GM23338 (cell line): ENCODE data around the gene AP1B1. TPM values are rescaled to one million over a fixed set of nuclear protein-coding genes. Genes with fewer than 3 reads are reported as not detected.

Experiments
- ATAC-seq: fragments of 200-7000 bp; cut with Tn5 transposase; 3 replicates; pipeline ENCODE4 v1.9.1; 2020
- DNase-seq: peaks from one replicate; pipeline ENCODE4 v3.0.0-alpha.2; 2015; ENCODE audit warnings: low spot score
- H2AFZ ChIP-seq: fragments of 200-600 bp; sonication (generic); 2 replicates; pipeline ENCODE4 v1.8.0; 2016; ENCODE audit warnings: antibody characterized with exemption, mild to moderate bottlenecking, moderate library complexity
- H3F3A ChIP-seq: fragments of 200-600 bp; sonication (generic); replicated peaks from 2 replicates; pipeline ENCODE4 v1.8.0; 2017; ENCODE audit warnings: antibody characterized with exemption, mixed run types, low read depth
- H3K27ac ChIP-seq: fragments of 200-600 bp; sonication (generic); 2 replicates; pipeline ENCODE4 v1.6.1; 2016; ENCODE audit warnings: low read depth
- H3K27me3 ChIP-seq: fragments of 200-600 bp; sonication (generic); 2 replicates; pipeline ENCODE4 v1.8.0; 2016; ENCODE audit warnings: mild to moderate bottlenecking, mixed run types, moderate library complexity; ENCODE audit not compliant: insufficient read depth
- H3K36me3 ChIP-seq: fragments of 200-600 bp; sonication (generic); 2 replicates; pipeline ENCODE4 v1.8.0; 2016; ENCODE audit warnings: mild to moderate bottlenecking; ENCODE audit not compliant: insufficient read depth
- H3K4me1 ChIP-seq: fragments of 200-600 bp; sonication (generic); 2 replicates; pipeline ENCODE4 v1.8.0; 2016; ENCODE audit warnings: mild to moderate bottlenecking, moderate library complexity; ENCODE audit not compliant: insufficient read depth
- H3K4me2 ChIP-seq: fragments of 200-600 bp; sonication (generic); 2 replicates; pipeline ENCODE4 v1.7.1; 2017; ENCODE audit warnings: mixed run types
- H3K4me3 ChIP-seq: fragments of 200-600 bp; sonication (generic); 2 replicates; pipeline ENCODE4 v1.6.1; 2016; ENCODE audit warnings: mixed run types
- H3K79me2 ChIP-seq: fragments of 200-600 bp; sonication (generic); replicated peaks from 2 replicates; pipeline ENCODE4 v1.8.0; 2017; ENCODE audit warnings: mild to moderate bottlenecking; ENCODE audit not compliant: insufficient read depth
- H3K9me2 ChIP-seq: fragments of 200-600 bp; sonication (generic); 2 replicates; pipeline ENCODE4 v1.8.0; 2017; ENCODE audit not compliant: insufficient read depth
- H4K20me1 ChIP-seq: fragments of 200-600 bp; sonication (generic); replicated peaks from 2 replicates; pipeline ENCODE4 v1.8.0; 2017; ENCODE audit warnings: mild to moderate bottlenecking; ENCODE audit not compliant: insufficient read depth
- H3K27ac Mint-ChIP-seq: 2 replicates; pipeline ENCODE4 v1.8.0; 2020; ENCODE audit warnings: inconsistent platforms, mild to moderate bottlenecking, moderate library complexity, mixed read lengths
- H3K27me3 Mint-ChIP-seq: 3 replicates; pipeline ENCODE4 v1.8.0; 2022; ENCODE audit warnings: low read depth, mild to moderate bottlenecking, moderate library complexity, mixed read lengths, inconsistent platforms; ENCODE audit not compliant: insufficient read depth, poor library complexity
- H3K36me3 Mint-ChIP-seq: 3 replicates; pipeline ENCODE4 v1.8.0; 2021; ENCODE audit warnings: low read depth, mild to moderate bottlenecking, inconsistent platforms, moderate library complexity, mixed read lengths
- H3K4me1 Mint-ChIP-seq: 3 replicates; pipeline ENCODE4 v1.8.0; 2020; ENCODE audit warnings: mild to moderate bottlenecking, inconsistent platforms, mixed read lengths
- H3K4me3 Mint-ChIP-seq: 3 replicates; pipeline ENCODE4 v1.8.0; 2021; ENCODE audit warnings: moderate library complexity, mild to moderate bottlenecking, inconsistent platforms, mixed read lengths
- H3K9me3 Mint-ChIP-seq: 3 replicates; pipeline ENCODE4 v1.8.0; 2020; ENCODE audit warnings: moderate library complexity, mild to moderate bottlenecking, inconsistent platforms, mixed read lengths
- CREB1 ChIP-seq: fragments of 250-450 bp; sonication (Bioruptor Pico); IDR thresholded peaks from 2 replicates; pipeline ENCODE4 v1.5.0; 2020; ENCODE audit warnings: low read depth, mild to moderate bottlenecking, moderate library complexity
- CTCF ChIP-seq, 2 experiments: fragments of 200-600 bp in 1 of 2; sonication (generic) in 1 of 2; conservative IDR thresholded peaks; 2 replicates each; pipeline versions ENCODE4 v1.5.1 to v1.6.1; 2016 to 2017; ENCODE audit warnings: antibody characterized with exemption in 2 of 2, low read depth in 2 of 2, mild to moderate bottlenecking in 2 of 2, moderate library complexity in 1 of 2
- ETS1 ChIP-seq: IDR thresholded peaks from 2 replicates; pipeline ENCODE4 v1.6.1; 2016; ENCODE audit warnings: antibody characterized with exemption
- EZH2 ChIP-seq: fragments of 200-600 bp; sonication (generic); IDR thresholded peaks from one replicate; pipeline ENCODE4 v1.8.0; 2017; ENCODE audit warnings: antibody characterized with exemption, mild to moderate bottlenecking, low read depth; ENCODE audit not compliant: unreplicated experiment
- EZH2phosphoT487 ChIP-seq: fragments of 200-600 bp; sonication (generic); IDR thresholded peaks from one replicate; pipeline ENCODE4 v1.8.1; 2018; ENCODE audit warnings: antibody characterized with exemption; ENCODE audit not compliant: unreplicated experiment
- JUNB ChIP-seq: IDR thresholded peaks from one replicate; pipeline ENCODE4 v1.6.1; 2016; ENCODE audit warnings: antibody characterized with exemption; ENCODE audit not compliant: unreplicated experiment
- NANOG ChIP-seq: IDR thresholded peaks from 2 replicates; pipeline ENCODE4 v1.6.1; 2016; ENCODE audit warnings: antibody characterized with exemption, borderline replicate concordance
- POLR2AphosphoS5 ChIP-seq: IDR thresholded peaks from 2 replicates; pipeline ENCODE4 v1.6.1; 2016; ENCODE audit warnings: antibody characterized with exemption, low read depth
- REST ChIP-seq: IDR thresholded peaks from one replicate; pipeline ENCODE4 v1.6.1; 2018; ENCODE audit warnings: antibody characterized with exemption; ENCODE audit not compliant: unreplicated experiment
- STAT1 ChIP-seq: IDR thresholded peaks from one replicate; pipeline ENCODE4 v1.6.1; 2016; ENCODE audit warnings: antibody characterized with exemption; ENCODE audit not compliant: unreplicated experiment
- ZNF114 ChIP-seq: fragments of 250-450 bp; sonication (Bioruptor Pico); IDR thresholded peaks from 2 replicates; pipeline ENCODE4 v1.5.0; 2020; ENCODE audit warnings: mild to moderate bottlenecking, moderate library complexity
- ZNF331 ChIP-seq: fragments of 250-450 bp; sonication (Bioruptor Pico); IDR thresholded peaks from 2 replicates; pipeline ENCODE4 v1.5.0; 2020; ENCODE audit warnings: low read depth, mild to moderate bottlenecking, moderate library complexity
- ZNF462 ChIP-seq: fragments of 250-450 bp; sonication (Bioruptor Pico); IDR thresholded peaks from 2 replicates; pipeline ENCODE4 v1.5.0; 2020; ENCODE audit warnings: mild to moderate bottlenecking, moderate library complexity
- polyA plus RNA-seq: library from polyadenylated mRNA; unstranded; fragments of >200 nt; fragmentation: Nextera tagmentation; extraction: Ambion mirVana; gene quantifications from 2 replicates; pipeline ENCODE4 v1.2.1, GENCODE V29; 2016
- total RNA-seq: library from RNA; depleted of rRNA; stranded (reverse); fragments of >200 nt; shearing (Covaris generic); gene quantifications from 2 replicates; pipeline ENCODE4 v1.2.3, GENCODE V29; 2014

The AP1B1 gene
- total and polyA plus RNA-seq, 2 experiments from 2014 or later = 19.5 to 74.4 TPM

GRCh38 chr22:29339381-29340235 lies 48.8 kb downstream of the AP1B1 start:
- H3K27ac ChIP-seq = no peak overlapping the region
- Mint-ChIP-seq H3K36me3 (peaks cover 50% of the 10 kb centered on the region), H3K27me3 (peaks cover 4% of the 10 kb centered on the region), H3K4me3 (no peak overlapping the region), H3K4me1 (no peaks in the 10 kb centered on the region), H3K9me3 (no peaks in the 10 kb centered on the region), H3K27ac (no peak overlapping the region)
- no peaks in the 10 kb centered on the region for H3K9me2 ChIP-seq
- H2AFZ ChIP-seq = no peak overlapping the region
- H3K4me2 ChIP-seq = no peak overlapping the region
- H3K36me3 ChIP-seq = peaks cover 8% of the 10 kb centered on the region; the same call in 1 of the 2 replicates
- TF ChIP-seq STAT1 (no peak), ZNF331 (no peak), POLR2AphosphoS5 (no peak), CREB1 (CRISPR knock-in tag) (no peak), JUNB (no peak), CTCF (conservative IDR thresholded peaks at IDR 0.05; ENCODE audit: low read depth in 2 of 2) (no peak), ETS1 (no peak), ZNF114 (CRISPR knock-in tag) (no peak), EZH2 (no peak), ZNF462 (CRISPR knock-in tag) (no peak), EZH2phosphoT487 (no peak), REST (no peak), NANOG (no peak)
- H3K4me3 ChIP-seq = no peak overlapping the region
- no peaks in the 10 kb centered on the region; the same call in 1 of the 2 replicates for H4K20me1 ChIP-seq
- no peaks in the 10 kb centered on the region for H3K4me1 ChIP-seq
- no peak for ATAC-seq
- no peak for DNase-seq
- H3K27me3 ChIP-seq = no peaks in the 10 kb centered on the region
- no peaks in the 10 kb centered on the region for H3K79me2 ChIP-seq
- no peaks in the 10 kb centered on the region for H3F3A ChIP-seq
